ENCODE results near the gene FBXW5. TPM values are rescaled to one million over a fixed set of nuclear protein-coding genes. Genes with fewer than 3 reads are reported as not detected.

Gene FBXW5
- polyA plus RNA-seq, 3 donors = 102 to 173 (median 139) TPM

DNA sequence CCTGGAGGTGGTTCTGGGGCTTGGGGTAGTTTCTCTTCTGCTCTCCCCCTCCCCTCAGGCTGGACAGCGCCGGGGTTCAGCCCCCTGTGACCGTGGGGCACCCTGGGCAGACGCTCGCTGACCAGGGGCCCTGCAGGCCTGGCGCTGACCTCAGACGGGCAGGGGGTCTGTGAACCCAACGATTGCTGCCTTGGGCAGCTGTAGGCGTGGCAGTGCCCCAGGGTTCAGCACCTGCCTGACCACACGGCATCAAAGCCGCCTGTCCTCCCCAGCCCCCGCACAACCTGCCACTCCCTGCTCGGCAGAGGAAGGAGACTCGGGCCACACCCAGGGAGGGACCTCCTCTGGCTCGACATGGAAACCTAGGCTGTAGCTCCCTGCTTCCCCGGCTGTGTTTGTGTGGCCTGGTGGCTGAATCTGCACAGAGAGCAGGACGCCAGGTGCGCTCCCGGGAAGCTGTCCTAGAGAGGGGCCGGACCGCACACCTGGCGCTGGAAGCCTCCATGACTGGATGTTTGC is 19.7 kb upstream of the FBXW5 start:
- WGBS, 3 donors = 66 to 71% (median 69%) methylated on average over 21 to 22 of the region's 22 CpGs
- no peak overlapping the region for H3K27ac ChIP-seq (ENCODE audit: low read depth, low read length)

DNA sequence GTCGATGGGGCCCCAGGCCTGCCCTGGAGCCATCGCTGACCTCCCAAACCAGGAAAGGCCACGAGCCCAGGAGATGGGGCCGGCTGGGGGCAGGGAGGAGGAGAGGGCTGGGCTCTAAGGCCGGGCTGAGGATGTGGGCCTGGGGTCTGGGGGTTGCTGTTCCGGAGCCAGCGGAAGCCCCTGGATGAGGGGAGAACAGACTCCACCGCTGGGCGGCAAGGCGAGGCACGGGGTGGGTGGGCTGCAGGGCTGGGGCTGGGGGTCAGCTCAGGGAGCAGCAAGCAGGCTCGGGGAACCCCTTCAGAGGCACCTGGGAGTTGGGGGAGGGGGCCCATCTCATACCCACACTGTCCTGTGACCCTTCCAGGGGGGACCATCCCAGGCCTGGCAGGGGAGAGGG is 19.2 kb upstream of the FBXW5 start:
- 87 to 90% (median 89%) methylated on average over 11 to 12 of the region's 12 CpGs for WGBS, 3 donors
- no peak overlapping the region for H3K27ac ChIP-seq (ENCODE audit: low read depth, low read length)

DNA sequence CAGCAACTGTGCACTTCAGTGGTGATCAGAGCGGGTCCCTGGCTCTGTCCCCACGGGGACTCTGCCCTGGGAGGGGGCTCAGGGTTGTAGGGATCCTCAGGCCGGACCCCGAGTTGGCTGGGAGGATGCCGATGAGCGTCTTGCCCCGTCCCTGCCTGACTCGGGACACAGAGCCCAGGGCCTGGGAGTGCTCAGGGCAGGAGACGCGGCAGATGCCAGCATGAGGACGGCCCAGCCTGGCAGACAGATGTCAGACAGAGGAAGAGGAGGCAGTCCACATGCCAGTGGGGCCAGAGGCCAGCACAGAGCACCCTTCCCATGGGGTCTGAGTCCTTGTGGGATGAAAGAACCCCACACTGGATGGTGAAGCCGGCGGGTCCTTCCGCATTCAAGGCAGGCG is 18.8 kb upstream of the FBXW5 start:
- 86 to 93% (median 91%) methylated on average over 15 of the region's 15 CpGs for WGBS, 3 donors
- H3K27ac ChIP-seq (ENCODE audit: low read depth, low read length) = no peak overlapping the region

DNA sequence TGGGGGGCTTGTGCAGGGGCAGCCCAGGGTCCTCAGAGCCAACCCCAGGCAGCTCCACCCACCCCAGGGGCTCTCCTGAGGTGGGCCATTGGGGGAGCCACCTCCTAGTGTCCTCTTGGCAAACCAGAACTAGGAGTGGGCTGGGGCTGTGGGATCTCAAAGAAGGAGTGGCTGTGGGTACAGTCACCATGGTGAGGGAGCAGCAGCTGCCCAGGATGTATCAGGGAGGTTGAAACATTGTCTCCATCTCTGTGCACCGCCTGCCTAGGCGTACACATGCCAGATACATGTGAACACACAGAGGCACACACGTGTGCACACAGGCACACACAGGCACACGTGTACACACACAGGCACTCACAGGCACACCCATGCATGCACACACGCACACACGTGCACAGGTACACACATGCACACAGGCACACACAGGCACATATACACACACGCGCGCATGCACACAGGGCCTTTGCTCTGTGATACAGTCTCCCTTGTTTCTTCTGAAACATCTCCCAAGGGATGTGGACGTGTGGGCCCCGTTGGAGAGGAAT is 18.2 kb upstream of the FBXW5 start:
- H3K27ac ChIP-seq (ENCODE audit: low read depth, low read length) = no peak overlapping the region
- WGBS, 3 donors = 86 to 92% (median 90%) methylated on average over 11 of the region's 11 CpGs

DNA sequence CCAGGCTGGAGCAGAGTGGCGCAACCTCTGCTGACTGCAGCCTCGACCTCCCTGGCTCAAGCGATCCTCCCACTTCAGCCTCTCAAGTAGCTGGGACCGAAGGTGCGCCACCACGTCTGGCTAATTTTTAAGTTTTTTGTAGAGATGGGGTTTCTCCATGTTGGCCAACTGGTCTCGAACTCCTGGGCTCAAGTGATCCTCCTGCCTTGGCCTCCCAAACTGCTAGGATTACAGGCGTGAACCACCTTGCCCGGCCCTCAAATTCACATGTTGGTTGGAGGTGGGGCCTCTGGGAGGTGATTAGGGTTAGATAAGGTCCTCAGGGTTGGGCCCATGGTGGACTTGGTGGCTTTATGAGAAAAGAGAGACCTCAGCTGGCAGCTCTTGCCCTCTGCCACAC is 17.6 kb upstream of the FBXW5 start:
- WGBS, 3 donors = 95 to 97% (median 96%) methylated on average over 9 of the region's 9 CpGs
- H3K27ac ChIP-seq (ENCODE audit: low read depth, low read length) = no peak overlapping the region

DNA sequence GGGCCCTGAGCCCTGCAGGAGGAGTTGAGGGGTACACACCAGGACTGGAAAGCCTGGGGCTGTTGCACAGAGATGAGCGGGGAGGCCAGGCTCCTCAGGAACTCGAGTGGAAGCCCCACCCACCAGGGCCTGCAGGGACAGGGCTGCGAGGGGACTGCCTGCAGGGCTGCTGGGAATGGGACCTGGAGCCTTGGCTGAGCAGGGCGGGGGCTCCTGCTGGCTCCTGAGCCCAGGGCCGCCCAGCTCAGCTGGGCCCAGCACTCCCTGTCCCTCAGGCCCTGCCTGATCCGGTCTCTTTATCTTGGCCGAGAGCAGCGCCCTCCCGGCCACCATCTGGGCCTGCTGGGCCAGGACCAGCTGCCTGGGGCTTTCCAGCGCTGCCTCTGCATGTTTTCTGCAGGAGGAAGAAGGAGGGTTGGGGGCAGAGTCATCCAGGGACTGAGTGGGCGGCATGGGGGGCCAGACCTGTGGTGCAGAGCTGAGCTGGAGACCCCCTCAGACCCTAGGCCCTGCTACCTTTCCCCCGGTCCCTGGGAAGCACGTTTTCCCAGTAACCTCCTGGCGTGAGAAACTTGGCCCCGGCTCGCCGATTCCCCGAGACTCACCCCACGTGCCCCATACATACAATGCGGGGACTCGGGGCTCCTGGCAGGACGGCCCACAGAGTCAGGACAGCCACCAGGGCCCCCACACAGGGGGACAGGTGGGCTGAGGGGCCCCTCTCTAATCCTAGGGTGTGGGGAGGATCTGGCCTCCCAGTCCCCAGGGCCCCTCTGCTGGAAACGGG is 16.9 kb upstream of the FBXW5 start:
- no peak overlapping the region for H3K27ac ChIP-seq (ENCODE audit: low read depth, low read length)
- 63 to 78% (median 70%) methylated on average over 22 to 23 of the region's 23 CpGs for WGBS, 3 donors

DNA sequence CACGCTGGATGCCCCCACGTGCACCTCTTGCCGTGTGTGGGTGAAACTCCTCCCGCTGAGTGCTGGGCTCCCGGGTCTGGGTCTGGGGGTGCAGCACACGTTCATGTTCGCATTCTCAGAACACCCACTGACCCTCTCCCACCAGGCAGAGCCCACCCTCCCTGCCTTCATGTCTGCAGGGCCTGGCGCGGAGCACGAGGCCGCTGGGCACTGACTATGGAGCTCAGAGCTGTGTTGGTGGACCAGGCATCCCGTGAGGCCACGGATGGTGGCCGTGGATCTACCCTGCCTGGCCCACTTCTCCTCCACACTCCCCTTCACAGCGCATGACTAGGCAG is 16.4 kb upstream of the FBXW5 start:
- no peak overlapping the region for H3K27ac ChIP-seq (ENCODE audit: low read depth, low read length)
- 82 to 85% (median 84%) methylated on average over 14 to 15 of the region's 15 CpGs for WGBS, 3 donors

DNA sequence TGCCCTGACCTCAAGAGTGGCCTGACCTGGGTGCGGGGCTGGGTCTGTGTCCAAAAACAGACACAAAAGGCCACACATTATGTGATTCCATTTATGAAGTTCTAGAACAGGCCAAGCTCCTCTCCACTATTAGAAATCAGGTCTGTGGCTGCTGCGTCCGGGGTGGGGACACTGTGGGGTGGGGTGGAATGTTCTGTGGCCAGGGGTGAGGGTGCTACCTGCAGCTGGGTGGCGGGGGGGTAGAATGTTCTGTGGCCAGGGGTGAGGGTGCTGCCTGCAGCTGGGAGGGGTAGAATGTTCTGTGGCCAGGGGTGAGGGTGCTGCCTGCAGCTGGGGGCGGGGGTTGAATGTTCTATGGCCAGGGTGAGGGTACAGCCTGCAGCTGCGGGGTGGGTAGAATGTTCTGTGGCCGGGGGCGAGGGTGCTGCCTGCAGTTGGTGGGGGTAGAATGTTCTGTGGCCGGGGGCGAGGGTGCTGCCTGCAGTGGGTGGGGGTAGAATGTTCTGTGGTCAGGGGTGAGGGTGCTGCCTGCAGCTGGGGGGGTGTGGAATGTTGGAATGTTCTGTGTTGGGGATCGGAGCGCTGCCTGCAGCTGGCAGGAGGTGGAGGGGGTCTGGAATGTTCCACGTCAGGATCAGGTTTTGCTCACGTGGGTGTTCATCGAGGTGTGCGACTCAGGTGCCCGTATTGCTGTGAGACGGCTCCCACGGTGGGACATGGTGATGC is 15.8 kb upstream of the FBXW5 start:
- WGBS, 3 donors = 67 to 82% (median 73%) methylated on average over 18 to 19 of the region's 19 CpGs
- H3K27ac ChIP-seq (ENCODE audit: low read depth, low read length) = no peak overlapping the region

DNA sequence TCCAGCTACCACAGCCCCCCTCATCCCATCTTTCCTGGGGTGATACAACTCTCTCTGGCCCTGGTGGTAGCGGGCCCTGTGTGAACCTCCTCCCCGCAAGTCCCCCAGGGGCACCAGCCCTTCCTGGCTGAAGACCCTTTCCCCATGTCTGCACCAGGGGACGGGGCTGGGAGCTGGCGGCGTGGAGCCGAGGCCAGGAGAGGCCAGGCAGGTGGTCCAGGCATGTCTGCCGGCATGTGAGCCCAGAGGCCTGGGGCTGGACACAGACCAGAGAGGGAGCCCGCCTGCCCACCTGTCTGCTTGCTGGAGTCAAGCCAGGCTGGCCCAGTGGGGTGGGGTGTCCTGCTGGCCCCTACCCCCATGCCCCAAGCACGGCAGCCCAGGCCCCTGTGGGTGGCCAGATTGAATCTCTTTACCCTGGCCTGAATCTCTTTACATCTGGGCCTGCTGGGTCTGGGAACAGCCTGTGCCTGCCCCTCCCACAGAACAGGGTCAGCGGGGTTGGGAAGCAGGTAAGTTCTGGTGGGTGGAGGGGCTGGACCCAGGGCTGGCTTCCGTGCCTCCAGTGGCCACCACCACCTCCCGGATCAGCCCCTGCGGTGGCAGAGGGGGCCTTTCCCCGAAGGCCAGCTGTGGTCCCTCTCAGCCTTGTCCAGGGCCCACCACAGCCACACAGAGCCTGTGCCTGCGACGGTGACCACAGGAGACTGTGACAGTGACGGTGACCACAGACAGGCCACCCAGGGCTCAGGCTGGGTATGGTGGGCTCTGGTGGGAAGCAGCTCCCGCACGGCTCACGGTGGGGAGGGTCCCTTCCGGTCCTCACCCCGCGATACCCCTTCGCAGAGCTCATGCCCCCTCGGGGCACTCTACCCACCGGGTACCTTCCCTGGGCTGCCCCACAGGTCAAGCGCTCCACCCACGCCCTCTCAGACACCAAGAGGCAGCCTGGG is 14.6 kb upstream of the FBXW5 start:
- no peak overlapping the region for H3K27ac ChIP-seq (ENCODE audit: low read depth, low read length)
- 88 to 91% (median 89%) methylated on average over 25 to 28 of the region's 28 CpGs for WGBS, 3 donors

DNA sequence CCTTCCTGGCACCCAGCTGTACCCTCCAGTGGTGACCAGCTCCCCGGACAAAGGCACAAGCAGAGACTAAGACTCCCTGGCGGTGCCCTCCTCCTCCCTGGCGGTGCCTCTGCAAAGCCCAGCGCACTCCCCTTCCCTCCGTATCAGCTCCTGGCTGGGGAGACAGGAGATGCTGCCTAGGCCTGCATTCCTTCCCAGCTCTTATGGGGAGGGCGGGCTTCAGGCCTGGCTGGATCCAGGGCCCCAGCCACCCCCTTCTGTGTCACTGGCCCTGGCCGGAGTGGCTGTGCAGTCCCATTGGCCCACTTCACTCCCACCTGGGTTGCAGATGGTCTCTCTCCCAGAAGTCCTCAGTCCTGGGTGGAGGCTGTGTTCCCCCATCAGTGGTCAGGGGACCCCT is 13.9 kb upstream of the FBXW5 start:
- H3K27ac ChIP-seq (ENCODE audit: low read depth, low read length) = no peak overlapping the region
- WGBS, 3 donors = 90 to 95% (median 94%) methylated on average over 7 of the region's 7 CpGs

DNA sequence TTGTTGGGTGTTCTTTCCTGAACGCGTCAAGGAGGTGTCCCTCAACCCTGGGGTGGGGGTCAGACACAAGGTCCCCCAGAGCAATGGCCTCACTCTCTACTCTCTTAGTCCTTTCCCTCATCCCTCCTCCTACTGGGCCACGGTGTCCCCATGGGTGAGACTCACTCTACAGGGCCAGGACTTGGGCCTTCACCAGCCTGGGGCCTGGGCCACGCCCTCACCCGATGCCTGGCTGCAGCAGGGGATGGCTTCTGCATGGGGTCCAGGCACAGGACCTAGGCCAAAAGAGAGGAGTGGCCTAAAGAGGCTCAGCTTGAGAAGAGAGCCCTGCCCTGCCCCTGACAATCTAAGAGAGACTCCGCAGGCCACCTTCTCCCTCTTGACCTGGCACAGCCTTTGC is 13.4 kb upstream of the FBXW5 start:
- WGBS, 3 donors = 89 to 97% (median 96%) methylated on average over 6 of the region's 6 CpGs

DNA sequence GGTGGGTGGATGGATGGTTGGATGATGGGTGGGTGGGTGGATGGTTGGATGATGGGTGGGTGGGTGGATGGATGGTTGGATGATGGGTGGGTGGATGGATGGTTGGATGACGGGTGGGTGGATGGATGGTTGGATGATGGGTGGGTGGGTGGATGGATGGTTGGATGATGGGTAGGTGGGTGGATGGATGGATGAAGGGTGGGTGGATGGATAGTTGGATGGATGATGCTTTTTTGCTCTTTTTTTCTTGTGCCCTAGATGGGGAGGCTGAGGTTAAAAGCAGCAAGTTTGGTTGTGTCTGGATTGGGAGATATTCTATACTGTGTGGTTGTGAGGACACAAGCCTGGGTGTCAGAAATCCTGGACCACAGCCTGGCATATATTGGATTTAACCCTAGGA is 12.9 kb upstream of the FBXW5 start:
- no peak overlapping the region for H3K27ac ChIP-seq (ENCODE audit: low read depth, low read length)
- 93 to 100% (median 100%) methylated on average over 1 of the region's 1 CpG for WGBS, 3 donors

More for the DNA sequence above, 13.4 kb upstream of the FBXW5 start:
- H3K27ac ChIP-seq (ENCODE audit: low read depth, low read length) = no peak overlapping the region

DNA sequence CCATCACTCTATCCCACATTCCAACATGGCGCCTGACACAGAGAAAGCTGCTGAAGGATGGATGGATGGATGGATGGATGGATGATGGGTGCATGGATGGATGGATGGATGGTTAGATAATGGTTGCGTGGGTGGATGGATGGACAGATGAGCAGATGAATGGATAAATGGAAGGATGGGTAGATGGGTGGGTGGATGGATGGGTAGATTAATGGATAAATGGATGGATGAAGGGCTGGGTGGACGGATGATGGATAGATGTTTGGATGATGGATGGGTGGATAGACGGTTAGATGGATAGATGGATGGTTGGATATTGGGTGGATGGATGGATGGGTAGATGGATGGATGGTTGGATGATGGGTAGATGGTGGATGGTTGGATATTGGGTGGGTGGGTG is 12.1 kb upstream of the FBXW5 start:
- WGBS, 3 donors = 92 to 97% (median 95%) methylated on average over 4 of the region's 4 CpGs
- no peak overlapping the region for H3K27ac ChIP-seq (ENCODE audit: low read depth, low read length)

DNA sequence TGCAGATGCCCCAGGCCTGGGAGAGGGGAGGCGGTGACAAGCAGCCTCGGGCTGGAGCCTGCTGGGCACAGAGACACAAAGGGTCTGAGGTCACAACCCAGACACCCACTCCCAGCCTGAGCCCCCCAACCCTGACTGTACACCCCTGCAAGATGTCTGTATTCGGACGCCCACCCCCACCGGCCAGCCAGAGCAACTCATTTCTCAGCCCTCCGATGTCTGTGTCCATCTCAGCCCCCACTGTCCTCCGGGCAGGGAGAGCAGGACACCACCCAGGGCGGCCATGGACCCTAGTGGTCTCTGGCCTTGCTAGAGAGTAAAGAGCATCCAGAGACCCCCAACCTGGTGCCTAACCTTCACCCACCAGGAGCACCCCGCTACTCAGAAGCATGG is 11.4 kb upstream of the FBXW5 start:
- WGBS, 3 donors = 93 to 96% (median 96%) methylated on average over 9 of the region's 9 CpGs

DNA sequence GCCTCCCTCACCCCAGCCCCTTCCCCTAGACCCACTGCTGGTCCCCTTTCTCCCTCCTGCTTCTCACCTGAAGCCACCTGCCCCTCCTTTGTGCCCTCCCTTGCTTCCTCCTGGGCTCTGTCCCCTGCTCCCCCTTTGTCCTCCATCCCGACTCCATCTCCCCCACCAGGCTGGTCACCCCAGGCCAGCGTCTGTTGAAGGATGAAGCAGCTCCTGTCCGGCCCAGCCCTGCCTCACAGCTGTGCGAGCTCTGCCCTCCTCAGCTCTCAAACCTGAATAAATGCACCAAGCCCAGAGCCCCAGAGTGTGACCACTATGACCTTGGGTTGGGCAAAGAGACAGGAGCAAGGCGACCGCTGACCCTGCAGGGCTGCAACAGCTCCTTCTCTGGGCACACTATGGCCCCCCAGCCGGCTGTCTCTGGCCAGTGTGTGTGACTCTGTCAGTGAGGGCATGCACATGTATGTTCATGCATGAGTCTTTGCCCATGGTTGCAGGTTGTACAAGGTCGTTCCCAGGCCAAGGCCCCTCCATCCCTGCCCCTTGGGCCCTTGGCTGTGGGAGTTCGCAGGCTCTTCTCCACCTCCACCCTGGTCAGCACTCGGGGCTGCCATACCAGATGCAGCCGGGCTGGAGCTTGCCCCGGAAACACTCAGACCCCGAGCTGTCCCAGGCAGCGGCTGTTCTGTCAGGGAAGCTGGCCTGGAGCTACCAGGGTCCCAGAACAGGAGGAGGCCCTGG is 10.8 kb upstream of the FBXW5 start:
- no peak overlapping the region for H3K27ac ChIP-seq (ENCODE audit: low read depth, low read length)
- 83 to 88% (median 88%) methylated on average over 13 to 14 of the region's 14 CpGs for WGBS, 3 donors

More for the DNA sequence above, 11.4 kb upstream of the FBXW5 start:
- H3K27ac ChIP-seq (ENCODE audit: low read depth, low read length) = no peak overlapping the region

DNA sequence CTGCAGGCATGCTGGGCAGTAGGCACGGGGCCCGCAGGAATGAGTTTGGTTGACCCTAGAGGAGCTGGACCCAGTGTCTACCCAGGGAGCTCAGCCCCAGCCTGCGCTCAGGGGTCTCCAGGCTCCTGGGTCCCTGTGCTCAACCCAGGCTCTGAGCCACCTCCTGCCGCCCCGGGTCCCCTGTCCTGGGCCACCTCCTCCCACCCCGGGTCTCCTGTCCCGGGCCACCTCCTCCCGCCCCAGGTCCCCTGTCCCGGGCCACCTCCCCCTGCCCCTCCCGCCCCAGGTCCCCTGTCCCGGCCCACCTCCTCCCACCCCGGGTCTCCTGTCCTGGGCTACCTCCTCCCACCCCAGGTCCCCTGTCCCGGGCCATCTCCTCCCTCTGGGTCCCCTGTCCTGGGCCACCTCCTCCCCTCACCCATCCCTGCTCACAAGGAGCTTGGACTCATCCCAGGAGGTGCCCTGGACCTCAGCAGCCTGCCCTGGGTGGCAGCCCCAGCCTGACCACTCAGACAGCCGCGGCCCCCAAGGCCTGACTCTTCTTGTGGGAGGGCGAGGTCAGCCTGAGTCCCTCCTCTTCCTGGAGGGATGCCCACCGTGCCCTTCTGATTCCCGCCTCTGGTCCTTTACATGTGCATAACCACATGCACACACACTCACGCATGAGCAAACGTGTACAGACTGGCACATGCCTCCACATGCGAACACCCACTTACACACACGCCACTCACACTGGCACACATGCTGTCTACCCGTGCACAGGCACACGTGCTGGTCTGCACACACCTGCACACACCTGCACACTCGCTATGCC is 9.9 kb upstream of the FBXW5 start:
- 83 to 91% (median 86%) methylated on average over 23 to 25 of the region's 25 CpGs for WGBS, 3 donors
- no peak overlapping the region for H3K27ac ChIP-seq (ENCODE audit: low read depth, low read length)

DNA sequence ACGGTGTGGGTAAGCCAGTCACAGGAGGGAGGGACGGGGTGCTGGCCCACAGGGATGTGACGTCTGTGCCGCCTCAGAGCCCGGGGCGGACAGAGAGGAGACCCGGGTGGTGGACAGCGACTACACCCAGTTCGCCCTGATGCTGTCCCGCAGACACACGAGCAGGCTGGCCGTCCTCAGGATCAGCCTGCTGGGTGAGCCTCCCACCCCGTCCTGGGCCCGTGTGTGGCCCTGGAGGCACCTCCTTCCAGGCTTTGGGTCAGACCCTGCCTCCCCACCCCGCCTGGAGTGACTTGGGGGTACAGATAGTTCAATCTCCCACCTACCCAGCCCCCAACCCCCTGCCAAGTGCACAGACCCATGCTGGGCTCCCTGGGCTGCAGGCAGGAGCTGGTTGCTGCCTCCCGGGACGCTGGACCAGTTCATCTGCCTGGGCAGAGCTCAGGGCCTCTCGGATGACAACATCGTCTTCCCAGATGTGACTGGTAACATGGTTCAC is 9.3 kb upstream of the FBXW5 start:
- no peak overlapping the region for H3K27ac ChIP-seq (ENCODE audit: low read depth, low read length)
- 80 to 85% (median 82%) methylated on average over 18 to 19 of the region's 19 CpGs for WGBS, 3 donors
